ENCODE measurements around the gene CZIB. TPM values are rescaled to one million over a fixed set of nuclear protein-coding genes. Genes with fewer than 3 reads are reported as not detected.
A peak's percentile ranks its signal among the peaks of the same experiment; 100 is the strongest.

The CZIB gene
- total RNA-seq, 3 donors from 2014 or later, result 42.8 to 47.2 (median 46.2) TPM

DNA sequence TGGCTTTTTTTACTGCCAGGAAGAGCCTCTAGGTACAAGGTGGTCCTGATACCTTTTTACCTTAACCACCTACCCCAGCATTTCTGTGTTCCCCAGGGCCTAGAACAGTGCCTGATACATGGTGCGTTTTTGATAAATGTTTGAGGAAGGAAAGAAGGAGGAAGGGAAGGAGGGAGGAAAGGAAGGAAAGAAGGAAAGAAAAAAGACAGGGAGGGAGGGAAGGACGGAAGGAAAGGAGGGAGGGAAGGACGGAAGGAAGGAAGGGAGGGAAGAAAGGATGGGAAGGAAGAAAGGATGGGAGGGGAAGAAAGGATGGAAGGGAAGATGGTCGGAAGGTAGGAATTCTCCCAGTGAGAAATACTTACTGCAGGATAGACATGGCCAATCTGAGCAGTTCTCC lies 29.9 kb upstream of the CZIB start:
- no peaks in the 10 kb centered on the region for H3K27me3 Mint-ChIP-seq (ENCODE audit: low read depth)
- H3K4me3 Mint-ChIP-seq, result no peak overlapping the region
- H3K9me3 Mint-ChIP-seq, result no peaks in the 10 kb centered on the region
- ATAC-seq, result no peak
- H3K36me3 Mint-ChIP-seq (ENCODE audit: insufficient read depth), result peaks cover 48% of the 10 kb centered on the region
- DNase-seq, result no peak
- H3K4me1 Mint-ChIP-seq (ENCODE audit: low read depth), result no peaks in the 10 kb centered on the region

DNA sequence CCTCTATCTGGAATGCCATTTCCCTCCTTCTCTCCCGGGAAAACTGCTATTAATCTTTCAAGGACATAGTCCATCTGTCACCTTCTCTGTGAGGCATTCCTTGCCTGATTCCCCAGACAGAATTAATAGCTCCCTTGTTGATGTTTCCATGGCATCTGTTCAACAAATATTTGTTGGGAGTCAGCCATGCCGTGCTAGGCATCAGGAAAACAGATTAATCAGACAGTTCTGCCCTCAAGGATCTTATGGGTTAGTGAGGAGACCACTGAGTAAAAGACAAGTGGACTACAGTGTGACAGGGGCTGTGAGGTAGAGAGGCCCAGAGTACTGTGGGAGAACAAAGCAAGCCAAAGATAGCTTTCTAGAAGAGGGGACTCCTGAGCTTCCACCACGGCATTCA lies 29.3 kb upstream of the CZIB start:
- Mint-ChIP-seq H3K4me1 (ENCODE audit: low read depth) (no peaks in the 10 kb centered on the region), H3K27me3 (ENCODE audit: low read depth) (no peaks in the 10 kb centered on the region), H3K9me3 (no peaks in the 10 kb centered on the region), H3K36me3 (ENCODE audit: insufficient read depth) (peaks cover 49% of the 10 kb centered on the region), H3K4me3 (no peak overlapping the region)
- DNase-seq, result no peak
- ATAC-seq, result no peak

DNA sequence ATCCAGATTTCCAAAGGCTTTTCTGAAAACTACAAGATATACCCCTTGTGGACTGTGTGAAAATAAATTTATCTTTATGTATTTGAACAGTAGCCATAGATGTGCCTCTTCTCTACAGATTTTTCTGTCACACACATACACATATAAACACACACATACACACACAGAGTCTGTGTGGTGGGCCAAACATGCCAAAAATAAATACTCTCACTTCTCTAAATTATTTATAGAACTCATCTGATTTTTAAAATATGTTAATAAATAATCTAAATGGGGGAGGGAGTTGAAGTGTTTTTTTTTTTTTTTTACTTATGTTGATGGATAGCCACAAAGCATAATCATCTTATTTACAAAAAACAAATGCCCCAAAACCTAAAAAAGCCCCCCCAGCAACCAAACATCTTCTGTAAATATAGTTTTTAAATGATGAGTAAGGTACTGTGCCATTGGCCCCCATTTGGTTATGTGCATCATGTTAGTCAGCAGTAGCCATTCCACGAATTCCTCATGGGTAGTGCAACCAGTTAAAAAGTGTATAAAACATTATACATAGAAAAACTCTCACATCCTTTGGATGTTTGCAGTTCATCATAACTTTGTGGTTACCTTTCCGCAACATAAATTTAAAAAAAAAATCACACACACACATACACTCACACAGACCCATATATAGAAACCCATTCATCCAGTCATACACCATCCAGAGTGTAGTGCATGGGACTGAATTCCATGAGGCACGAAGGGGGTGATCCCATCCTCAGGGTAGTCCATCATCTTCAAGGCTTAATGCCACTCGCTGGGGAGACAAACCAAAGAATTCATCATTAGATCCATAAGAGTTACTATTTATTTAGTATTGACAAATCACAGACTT lies 26.1 kb upstream of the CZIB start:
- ATAC-seq (no peak), DNase-seq (no peak)
- Mint-ChIP-seq H3K9me3 (no peaks in the 10 kb centered on the region), H3K4me3 (no peak overlapping the region), H3K4me1 (ENCODE audit: low read depth) (no peaks in the 10 kb centered on the region), H3K36me3 (ENCODE audit: insufficient read depth) (peaks cover 41% of the 10 kb centered on the region), H3K27me3 (ENCODE audit: low read depth) (no peaks in the 10 kb centered on the region)

DNA sequence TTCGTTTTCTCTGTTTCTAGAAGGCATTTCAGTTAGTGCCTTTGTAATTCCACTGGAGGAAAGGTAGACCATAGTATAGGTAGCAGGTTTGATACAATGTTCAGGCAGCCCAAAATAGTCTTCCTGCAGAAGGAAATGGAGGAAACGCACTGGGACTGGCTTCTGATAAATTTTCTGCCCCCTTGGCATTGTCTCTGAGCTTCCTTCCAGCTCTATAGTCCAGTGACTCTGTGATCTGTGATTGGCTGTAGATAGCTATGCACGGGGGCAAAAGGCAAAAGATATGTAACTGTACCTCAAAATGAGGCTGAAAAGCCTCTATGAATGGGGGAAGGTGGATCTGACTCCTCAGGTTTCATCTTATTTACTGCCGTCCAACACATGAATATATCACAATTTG lies 23.7 kb upstream of the CZIB start:
- peaks cover under 1% of the 10 kb centered on the region for H3K4me1 Mint-ChIP-seq (ENCODE audit: low read depth)
- no peaks in the 10 kb centered on the region for H3K27me3 Mint-ChIP-seq (ENCODE audit: low read depth)
- DNase-seq, result no peak
- no peak for ATAC-seq
- peaks cover 26% of the 10 kb centered on the region for H3K36me3 Mint-ChIP-seq (ENCODE audit: insufficient read depth)
- no peak overlapping the region for H3K4me3 Mint-ChIP-seq
- no peaks in the 10 kb centered on the region for H3K9me3 Mint-ChIP-seq

DNA sequence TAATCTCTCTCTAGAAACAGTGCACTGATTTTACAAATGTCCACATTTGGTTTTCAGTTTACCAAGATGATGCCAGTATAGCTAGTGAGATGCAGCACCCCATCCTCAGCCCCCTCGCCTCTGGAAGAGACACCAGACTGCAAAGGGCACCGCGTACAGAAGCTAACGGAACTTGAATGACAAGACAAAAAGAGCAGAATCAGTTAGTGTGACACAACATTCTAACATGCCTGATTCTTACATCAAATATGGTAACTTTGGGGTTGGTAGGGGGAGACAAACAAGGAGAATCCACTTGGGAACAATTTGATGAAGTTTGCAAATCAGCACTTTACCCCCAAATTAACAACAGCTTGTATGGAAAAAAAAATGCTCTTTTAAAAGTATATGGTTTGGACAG lies 21.9 kb upstream of the CZIB start:
- Mint-ChIP-seq H3K9me3 (no peaks in the 10 kb centered on the region), H3K27me3 (ENCODE audit: low read depth) (no peaks in the 10 kb centered on the region)
- no peak for DNase-seq

DNA sequence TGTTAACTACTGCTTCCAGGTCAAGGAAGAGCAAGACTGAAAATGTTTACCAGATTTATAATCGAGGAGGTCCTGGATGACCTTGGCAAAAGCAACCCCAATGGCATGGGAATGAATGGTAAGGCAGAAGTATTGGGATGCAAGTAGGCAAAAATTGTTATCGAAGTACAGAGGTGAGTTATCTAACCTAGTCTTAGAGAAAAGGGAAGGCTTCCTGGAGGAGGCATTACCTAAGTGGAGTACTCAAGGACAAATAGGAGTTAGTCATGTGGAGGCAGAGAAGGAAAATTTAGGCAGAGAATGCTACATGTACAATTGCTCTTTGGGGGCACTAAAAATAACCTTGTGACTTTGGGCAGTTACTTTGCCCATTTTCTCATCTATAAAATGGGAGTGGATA lies 21.4 kb upstream of the CZIB start:
- no peak for DNase-seq
- H3K4me1 Mint-ChIP-seq (ENCODE audit: low read depth), result peaks cover 18% of the 10 kb centered on the region
- no peak overlapping the region for H3K4me3 Mint-ChIP-seq
- no peaks in the 10 kb centered on the region for H3K27me3 Mint-ChIP-seq (ENCODE audit: low read depth)
- H3K36me3 Mint-ChIP-seq (ENCODE audit: insufficient read depth), result peaks cover 14% of the 10 kb centered on the region
- no peak for ATAC-seq
- no peaks in the 10 kb centered on the region for H3K9me3 Mint-ChIP-seq

More for the DNA sequence above, 21.9 kb upstream of the CZIB start:
- Mint-ChIP-seq H3K4me1 (ENCODE audit: low read depth) (peaks cover 15% of the 10 kb centered on the region), H3K4me3 (no peak overlapping the region), H3K36me3 (ENCODE audit: insufficient read depth) (peaks cover 18% of the 10 kb centered on the region)
- ATAC-seq, result no peak

DNA sequence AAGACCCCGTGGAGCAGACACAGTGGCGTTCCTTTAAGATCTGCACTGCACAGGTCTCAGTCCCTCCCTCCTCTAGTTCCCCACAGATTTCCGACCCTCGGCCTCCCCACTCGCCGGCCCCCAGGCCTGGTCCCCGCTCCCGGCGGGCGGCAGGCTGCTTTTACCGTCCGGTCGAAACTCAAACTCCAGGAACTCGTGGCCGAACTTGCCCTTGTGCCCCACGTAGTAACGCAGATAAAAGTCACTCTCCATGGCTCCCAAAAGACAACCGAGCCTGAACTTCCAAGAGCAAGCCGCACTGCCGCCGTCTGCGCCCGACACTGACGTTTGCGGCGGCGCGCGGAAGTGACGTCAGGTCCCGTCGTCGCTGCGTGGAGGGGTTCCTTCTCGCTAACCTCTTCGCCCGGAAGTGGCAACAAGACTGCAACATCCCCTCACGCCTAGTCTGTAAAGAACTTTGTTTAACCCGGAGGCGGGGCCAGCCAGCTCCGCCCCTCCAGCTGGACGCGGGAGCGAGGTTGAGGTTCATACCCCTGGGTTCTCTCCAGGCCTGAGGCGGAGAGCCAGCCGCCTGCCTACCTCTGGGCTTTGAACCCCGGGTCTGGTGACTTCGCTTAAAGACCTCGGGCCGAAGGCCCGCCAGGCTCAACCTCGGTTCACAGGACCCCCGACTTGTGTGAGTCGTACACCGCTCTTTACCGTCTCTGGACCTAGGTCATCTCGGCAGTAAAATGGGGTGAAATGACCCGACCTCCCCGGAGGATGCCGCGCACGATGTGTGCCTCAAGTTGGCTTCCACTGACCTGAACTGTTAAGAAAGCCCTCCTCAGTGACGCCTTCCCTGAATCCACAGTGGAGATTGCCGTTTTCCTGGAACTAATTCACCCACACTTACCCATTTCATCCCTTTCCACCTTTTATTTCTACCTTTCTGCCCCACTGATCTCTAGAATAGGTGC lies 18.0 kb upstream of the CZIB start, which contains the start of gene MAGOH:
TSS of gene MAGOH (minus strand) at position 322 of the 959 bp plus-strand sequence. CDS start at position 252, 70 bp downstream.
- Mint-ChIP-seq H3K27me3 (ENCODE audit: low read depth) (no peaks in the 10 kb centered on the region), H3K4me1 (ENCODE audit: low read depth) (peaks cover 30% of the 10 kb centered on the region), H3K9me3 (no peaks in the 10 kb centered on the region), H3K4me3 (peak within 1 kb of the TSS; percentile 98), H3K36me3 (ENCODE audit: insufficient read depth) (peaks cover 27% of the 10 kb centered on the region)
- DNase-seq, result peak; percentile 94
- ATAC-seq, result peak; percentile 98

DNA sequence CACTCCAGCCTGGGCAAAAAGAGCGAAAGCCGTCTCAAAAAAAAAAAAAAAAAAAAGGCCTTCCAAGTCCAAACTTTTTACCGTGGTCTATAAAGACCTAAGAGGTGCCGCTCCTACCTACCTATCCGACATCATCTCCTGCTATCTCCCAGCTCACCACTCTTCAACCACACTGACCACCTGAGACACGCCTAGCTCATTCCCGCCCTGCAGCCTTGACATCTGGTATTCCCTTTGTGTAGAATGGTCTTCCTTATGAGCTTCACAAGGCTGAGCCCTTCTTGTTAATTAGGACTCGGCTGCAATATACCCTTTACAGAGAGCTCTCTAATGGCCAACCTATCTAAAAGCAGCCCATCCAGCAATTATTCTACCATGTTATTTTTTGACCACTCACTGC lies 17.2 kb upstream of the CZIB start:
- peaks cover 30% of the 10 kb centered on the region for H3K36me3 Mint-ChIP-seq (ENCODE audit: insufficient read depth)
- ATAC-seq (no peak), DNase-seq (no peak)
- no peaks in the 10 kb centered on the region for H3K27me3 Mint-ChIP-seq (ENCODE audit: low read depth)
- H3K4me1 Mint-ChIP-seq (ENCODE audit: low read depth), result peaks cover 30% of the 10 kb centered on the region
- H3K4me3 Mint-ChIP-seq, result peak overlapping the region; percentile 98
- H3K9me3 Mint-ChIP-seq, result no peaks in the 10 kb centered on the region

DNA sequence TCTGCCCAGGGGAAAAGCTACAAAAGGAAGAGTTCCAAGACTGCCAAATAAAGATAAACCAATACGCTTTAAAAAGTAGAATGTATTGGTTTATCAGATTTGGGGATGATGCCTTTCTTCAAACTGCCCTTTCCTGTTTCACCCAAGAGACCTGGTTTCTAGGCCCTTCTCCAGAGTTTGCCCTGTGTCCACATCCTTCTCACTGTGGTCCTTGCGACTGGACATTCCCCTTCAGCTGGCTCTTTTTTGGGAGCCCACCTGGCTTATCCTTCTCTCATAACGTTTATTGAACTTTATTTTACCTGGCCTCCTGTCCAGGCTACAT lies 490 bp upstream of the CZIB start:
- ATAC-seq (no peak), DNase-seq (no peak)
- H3K9me3 Mint-ChIP-seq, result no peaks in the 10 kb centered on the region
- no peaks in the 10 kb centered on the region for H3K27me3 Mint-ChIP-seq (ENCODE audit: low read depth)
- peak overlapping the region; percentile 88 for H3K4me3 Mint-ChIP-seq
- H3K36me3 Mint-ChIP-seq (ENCODE audit: insufficient read depth), result peaks cover 15% of the 10 kb centered on the region
- H3K4me1 Mint-ChIP-seq (ENCODE audit: low read depth), result peaks cover 22% of the 10 kb centered on the region

DNA sequence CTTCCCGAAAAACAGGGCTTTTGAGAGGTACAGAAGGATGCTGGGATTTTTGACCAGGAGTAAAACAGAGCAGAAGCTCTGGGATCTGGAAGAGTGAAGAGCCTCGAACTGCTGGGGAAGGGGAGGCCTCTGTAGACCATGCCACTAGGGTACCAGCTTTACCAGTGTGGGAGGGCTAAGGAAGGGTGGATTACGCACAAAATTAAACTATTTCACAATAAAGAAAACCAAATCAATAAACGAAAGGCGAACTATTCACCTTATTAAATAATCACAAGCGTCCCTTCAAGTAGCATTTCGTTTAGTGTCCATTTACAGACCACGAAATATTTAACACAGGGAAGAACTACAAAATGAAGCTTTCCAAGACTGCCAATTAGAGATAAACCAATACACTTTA lies 723 bp downstream of the CZIB start:
- peaks cover 17% of the 10 kb centered on the region for H3K36me3 Mint-ChIP-seq (ENCODE audit: insufficient read depth)
- no peaks in the 10 kb centered on the region for H3K9me3 Mint-ChIP-seq
- H3K4me1 Mint-ChIP-seq (ENCODE audit: low read depth), result peaks cover 22% of the 10 kb centered on the region
- ATAC-seq (no peak), DNase-seq (no peak)
- H3K27me3 Mint-ChIP-seq (ENCODE audit: low read depth), result no peaks in the 10 kb centered on the region
- H3K4me3 Mint-ChIP-seq, result peak overlapping the region; percentile 88

DNA sequence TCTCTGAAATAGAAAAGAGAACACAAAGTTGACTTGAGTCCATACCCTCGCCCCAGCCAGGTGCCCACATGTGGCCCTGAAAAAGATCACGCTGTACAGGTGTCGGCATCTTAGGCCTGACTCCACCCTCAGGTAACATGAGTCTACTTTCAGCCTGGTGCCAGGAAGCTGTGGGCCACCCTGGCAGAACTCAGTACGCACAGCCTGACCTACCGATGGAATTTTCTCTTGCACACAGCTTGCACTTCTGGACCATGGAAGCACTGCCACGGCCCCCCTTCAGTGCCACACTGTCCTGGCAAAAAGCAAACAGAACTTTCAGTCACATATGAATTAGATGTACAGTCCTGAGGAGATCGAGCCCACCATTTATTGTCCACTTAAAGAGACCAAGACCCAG lies 2.2 kb downstream of the CZIB start:
- H3K27me3 Mint-ChIP-seq (ENCODE audit: low read depth), result no peaks in the 10 kb centered on the region
- peaks cover 17% of the 10 kb centered on the region for H3K36me3 Mint-ChIP-seq (ENCODE audit: insufficient read depth)
- H3K9me3 Mint-ChIP-seq, result no peaks in the 10 kb centered on the region
- no peak overlapping the region for H3K4me3 Mint-ChIP-seq
- DNase-seq, result no peak
- ATAC-seq, result no peak
- H3K4me1 Mint-ChIP-seq (ENCODE audit: low read depth), result peaks cover 22% of the 10 kb centered on the region

DNA sequence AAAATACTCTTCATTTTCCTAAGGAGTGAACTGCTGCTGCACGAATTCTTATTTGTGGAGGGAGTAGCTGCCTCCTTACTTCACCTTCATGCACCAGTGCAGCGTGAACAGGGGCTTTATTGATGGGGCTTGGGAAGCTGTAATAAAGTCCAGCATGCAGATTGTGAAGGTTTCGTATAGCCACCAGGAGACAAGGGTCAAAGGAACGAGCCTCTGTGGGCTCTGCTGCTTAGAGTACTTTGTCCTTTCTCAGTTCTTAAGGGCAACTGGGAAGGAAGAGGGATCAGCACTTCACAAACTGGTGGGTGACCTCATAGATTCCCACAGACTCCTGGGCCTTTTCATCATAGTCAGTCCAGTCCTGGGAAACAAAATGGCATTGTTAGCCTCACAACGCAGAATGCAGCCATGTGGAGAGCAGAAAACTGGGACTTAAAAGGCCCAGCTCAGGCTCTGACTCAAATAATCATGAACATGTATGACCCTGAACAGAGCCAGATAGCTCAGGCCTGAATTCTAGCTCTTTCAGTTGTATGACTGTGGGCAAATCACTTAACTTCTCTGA lies 6.0 kb downstream of the CZIB start:
- peaks cover 10% of the 10 kb centered on the region for H3K4me1 Mint-ChIP-seq (ENCODE audit: low read depth)
- H3K9me3 Mint-ChIP-seq, result no peaks in the 10 kb centered on the region
- H3K36me3 Mint-ChIP-seq (ENCODE audit: insufficient read depth), result peaks cover 29% of the 10 kb centered on the region
- H3K27me3 Mint-ChIP-seq (ENCODE audit: low read depth), result no peaks in the 10 kb centered on the region
- DNase-seq, result no peak
- H3K4me3 Mint-ChIP-seq, result no peak overlapping the region
- no peak for ATAC-seq

DNA sequence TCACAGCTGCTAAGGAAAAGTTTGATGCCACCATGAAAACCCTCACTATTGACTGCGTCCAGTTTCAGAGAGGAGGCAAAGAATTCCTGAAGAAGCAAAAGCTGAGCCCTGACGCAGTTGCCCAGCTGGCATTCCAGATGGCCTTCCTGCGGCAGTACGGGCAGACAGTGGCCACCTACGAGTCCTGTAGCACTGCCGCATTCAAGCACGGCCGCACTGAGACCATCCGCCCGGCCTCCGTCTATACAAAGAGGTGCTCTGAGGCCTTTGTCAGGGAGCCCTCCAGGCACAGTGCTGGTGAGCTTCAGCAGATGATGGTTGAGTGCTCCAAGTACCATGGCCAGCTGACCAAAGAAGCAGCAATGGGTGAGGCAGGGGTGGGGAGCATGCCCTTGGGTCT lies 9.5 kb downstream of the CZIB start:
- ATAC-seq (no peak), DNase-seq (no peak)
- no peak overlapping the region for H3K4me3 Mint-ChIP-seq
- H3K36me3 Mint-ChIP-seq (ENCODE audit: insufficient read depth), result peaks cover 30% of the 10 kb centered on the region
- no peaks in the 10 kb centered on the region for H3K4me1 Mint-ChIP-seq (ENCODE audit: low read depth)
- H3K9me3 Mint-ChIP-seq, result peaks cover 7% of the 10 kb centered on the region
- no peaks in the 10 kb centered on the region for H3K27me3 Mint-ChIP-seq (ENCODE audit: low read depth)

DNA sequence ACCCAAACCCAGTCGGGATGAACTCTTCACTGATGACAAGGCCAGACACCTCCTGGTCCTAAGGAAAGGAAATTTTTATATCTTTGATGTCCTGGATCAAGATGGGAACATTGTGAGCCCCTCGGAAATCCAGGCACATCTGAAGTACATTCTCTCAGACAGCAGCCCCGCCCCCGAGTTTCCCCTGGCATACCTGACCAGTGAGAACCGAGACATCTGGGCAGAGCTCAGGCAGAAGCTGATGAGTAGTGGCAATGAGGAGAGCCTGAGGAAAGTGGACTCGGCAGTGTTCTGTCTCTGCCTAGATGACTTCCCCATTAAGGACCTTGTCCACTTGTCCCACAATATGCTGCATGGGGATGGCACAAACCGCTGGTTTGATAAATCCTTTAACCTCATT lies 10.1 kb downstream of the CZIB start:
- DNase-seq (no peak), ATAC-seq (no peak)
- H3K36me3 Mint-ChIP-seq (ENCODE audit: insufficient read depth), result peaks cover 33% of the 10 kb centered on the region
- peaks cover 8% of the 10 kb centered on the region for H3K9me3 Mint-ChIP-seq
- H3K4me1 Mint-ChIP-seq (ENCODE audit: low read depth), result no peaks in the 10 kb centered on the region
- H3K4me3 Mint-ChIP-seq, result no peak overlapping the region
- no peaks in the 10 kb centered on the region for H3K27me3 Mint-ChIP-seq (ENCODE audit: low read depth)

Data from activated T-cell treated with anti-CD3 and anti-CD28 coated beads, Interleukin-2, amount 50 U/mL, for 4 hours (primary cell).